Heart left ventricle (tissue), 16 donors: ENCODE data around the gene GALNT18. TPM values are rescaled to one million over a fixed set of nuclear protein-coding genes. Genes with fewer than 3 reads are reported as not detected.
A peak's percentile ranks its signal among the peaks of the same experiment; 100 is the strongest.

Experiments
- ATAC-seq, 4 donors: fragments of 200-7000 bp; cut with Tn5 transposase; one replicate each; pipeline ENCODE4 v1.9.1; 2020 to 2022; ENCODE audit warnings: moderate library complexity in 4 of 4, mild to moderate bottlenecking in 3 of 4, moderate number of reproducible peaks in 1 of 4
- DNase-seq, 5 donors: peaks; one replicate each; pipeline ENCODE4 v3.0.0-alpha.2; 2020
- H3K27ac ChIP-seq, 12 donors: fragments of 200-600 bp; sonication (generic) in 4 of 12; one replicate each; pipeline versions ENCODE4 v1.5.0 to v1.8.0; 2016 to 2022; ENCODE audit warnings: mild to moderate bottlenecking in 2 of 12
- H3K27me3 ChIP-seq, 9 donors: fragments of 200-600 bp; sonication (generic) in 2 of 9; one replicate each; pipeline versions ENCODE4 v1.5.1 to v1.8.0; 2016 to 2022; ENCODE audit warnings: mild to moderate bottlenecking in 3 of 9
- H3K36me3 ChIP-seq, 9 donors: fragments of 200-600 bp; sonication (generic) in 2 of 9; one replicate each; pipeline versions ENCODE4 v1.5.0 to v1.8.0; 2018 to 2022; ENCODE audit warnings: mild to moderate bottlenecking in 2 of 9
- H3K4me1 ChIP-seq, 12 donors: fragments of 200-600 bp; sonication (generic) in 4 of 12; one replicate each; pipeline versions ENCODE4 v1.5.0 to v1.8.0; 2016 to 2022; ENCODE audit warnings: mild to moderate bottlenecking in 3 of 12
- H3K4me3 ChIP-seq, 12 donors: fragments of 200-600 bp; sonication (generic) in 4 of 12; one replicate each; pipeline versions ENCODE4 v1.5.0 to v1.8.0; 2017 to 2022; ENCODE audit warnings: mild to moderate bottlenecking in 9 of 12, moderate library complexity in 4 of 12
- H3K9me3 ChIP-seq, 12 donors: fragments of 200-600 bp; sonication (generic) in 4 of 12; one replicate each; pipeline versions ENCODE4 v1.5.0 to v1.8.0; 2016 to 2022; ENCODE audit warnings: mild to moderate bottlenecking in 1 of 12
- POLR2A ChIP-seq, 2 donors: fragments of 450-650 bp; IDR thresholded peaks; one replicate each; pipeline ENCODE4 v1.6.1; 2017; ENCODE audit warnings: antibody characterized with exemption in 2 of 2, mild to moderate bottlenecking in 2 of 2, moderate library complexity in 2 of 2
- WGBS, 4 donors: extraction: QIAGEN DNeasy Blood & Tissue Kit in 2 of 4; methylation state at CpG; one replicate each; pipeline versions ENCODE4 v1.1.5 to v1.1.7; 2013 to 2018; 5-methylcytosine and 5-hydroxymethylcytosine counted together
- intact Hi-C, 10 donors: fragments of 100-400 bp; cut with DNase I; formaldehyde crosslinking; loops; one replicate each; pipeline versions ENCODE4 v1.11.1 to v1.14.2; 2022
- polyA plus RNA-seq, 2 donors: library from polyadenylated mRNA; stranded (reverse); fragments of 200-250 nt; gene quantifications; one replicate each; pipeline ENCODE4 v1.2.3, GENCODE V29; 2013
- total RNA-seq, 9 donors: library from RNA; depleted of rRNA in 2 of 9; stranded (reverse); fragments of >200 nt in 2 of 9; fragmentation: NEBNext Ultra II Directional in 3 of 9; extraction: Animal tissue kit (Norgen Biotek cat#: 25700) in 3 of 9; gene quantifications; one replicate each; pipeline versions ENCODE4 v1.1.0 to v1.2.4, GENCODE V29; 2016 to 2023
- TF ChIP-seq, protein P1 (sequence below), 12 donors: fragments of 200-600 bp; sonication (generic) in 4 of 12; IDR thresholded peaks; one replicate each; pipeline versions ENCODE4 v1.5.0 to v1.8.0; 2018 to 2022; ENCODE audit warnings: antibody characterized with exemption in 12 of 12, mild to moderate bottlenecking in 5 of 12
- donor health status: ischemic (EF 13 %, LVEDD 7.1; RV severe dilation, severe dysfunction).
- donor health status: healthy with polysubstance abuse.
- donor health status: DM: no; HTN: yes; CAD: no.
- donor health status: DM: no; HTN: no; CAD: no.
- donor health status: ischemic (EF 25% LVEDD 6.9; RV normal size, moderate dysfunction).
- donor health status: ischemic (EF 25% LVEDD 5.7; RV mildly dilated, moderate dysfunction).
- donor health status: healthy.
- donor health status: DM: yes; HTN: yes; CAD: no.
- donor health status: ischemic (EF 35%, LVEDD 5.7; RV mildly dilated, moderate dysfunction).
- donor health status: nonischemic (EF 11% LVEDD 7.7; RV severe dilation, severe dysfunction).
- donor health status: DM: yes; HTN: yes; CAD: no.
- donor health status: PGD.
- donor health status: ischemic (EF 29% LVEDD 5.4; RV normal size, mild dysfunction).
- donor health status: nonischemic (EF 23%, LVEDD 6.1; RV moderate dilation, normal function).

The GALNT18 gene
- total and polyA plus RNA-seq, 11 donors = 9.0 to 31.8 (median 17.3) TPM

GRCh38 chr11:11281626-11282025 lies 340.2 kb downstream of the GALNT18 start:
- Histone ChIP-seq H3K27me3 (no peaks in the 10 kb centered on the region), H3K9me3 (no peaks in the 10 kb centered on the region), H3K4me3 (no peak overlapping the region), H3K4me1 (peaks cover 0 to 18% (median 9%) of the 10 kb centered on the region in 12 donors), H3K36me3 (no peaks in the 10 kb centered on the region), H3K27ac (no peak overlapping the region)
- TF ChIP-seq, protein P1, sequence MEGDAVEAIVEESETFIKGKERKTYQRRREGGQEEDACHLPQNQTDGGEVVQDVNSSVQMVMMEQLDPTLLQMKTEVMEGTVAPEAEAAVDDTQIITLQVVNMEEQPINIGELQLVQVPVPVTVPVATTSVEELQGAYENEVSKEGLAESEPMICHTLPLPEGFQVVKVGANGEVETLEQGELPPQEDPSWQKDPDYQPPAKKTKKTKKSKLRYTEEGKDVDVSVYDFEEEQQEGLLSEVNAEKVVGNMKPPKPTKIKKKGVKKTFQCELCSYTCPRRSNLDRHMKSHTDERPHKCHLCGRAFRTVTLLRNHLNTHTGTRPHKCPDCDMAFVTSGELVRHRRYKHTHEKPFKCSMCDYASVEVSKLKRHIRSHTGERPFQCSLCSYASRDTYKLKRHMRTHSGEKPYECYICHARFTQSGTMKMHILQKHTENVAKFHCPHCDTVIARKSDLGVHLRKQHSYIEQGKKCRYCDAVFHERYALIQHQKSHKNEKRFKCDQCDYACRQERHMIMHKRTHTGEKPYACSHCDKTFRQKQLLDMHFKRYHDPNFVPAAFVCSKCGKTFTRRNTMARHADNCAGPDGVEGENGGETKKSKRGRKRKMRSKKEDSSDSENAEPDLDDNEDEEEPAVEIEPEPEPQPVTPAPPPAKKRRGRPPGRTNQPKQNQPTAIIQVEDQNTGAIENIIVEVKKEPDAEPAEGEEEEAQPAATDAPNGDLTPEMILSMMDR (IDR thresholded peaks at IDR 0.05) = no peak
- no peak for TF ChIP-seq POLR2A (IDR thresholded peaks at IDR 0.05)
- no peak for DNase-seq
- ATAC-seq = peak in 1 of 4 donors; percentile 36
- WGBS, 4 donors = 45 to 69% (median 63%) methylated on average over 5 of the region's 5 CpGs
- intact Hi-C loops = no loop called here

DNA sequence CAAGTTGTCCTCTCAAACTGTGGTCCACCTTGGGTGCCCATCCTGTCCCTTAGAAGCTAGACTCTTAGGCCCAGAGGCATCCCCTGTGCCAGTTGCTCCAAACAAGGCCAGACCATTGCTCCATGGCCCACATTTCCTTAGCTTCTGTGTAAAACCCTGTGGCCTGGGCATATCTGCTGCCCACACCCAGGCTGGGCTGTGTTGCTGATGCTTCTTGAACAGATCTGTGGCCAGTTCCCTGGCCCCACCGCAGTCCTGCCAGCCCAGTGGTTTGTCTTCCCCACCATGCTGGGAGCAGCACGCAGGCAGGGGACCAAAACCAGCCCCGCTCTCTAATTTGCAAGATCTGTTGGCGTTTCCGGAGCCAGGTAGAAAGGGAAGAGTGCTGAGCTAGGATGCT lies 341.0 kb downstream of the GALNT18 start:
- DNase-seq (no peak), ATAC-seq (no peak)
- 77 to 98% (median 95%) methylated on average over 4 to 5 of the region's 5 CpGs for WGBS, 4 donors
- Histone ChIP-seq H3K4me1 (peaks cover 0 to 18% (median 9%) of the 10 kb centered on the region in 12 donors), H3K36me3 (no peaks in the 10 kb centered on the region), H3K27ac (peak overlapping the region in 2 of 12 donors; percentile 22 to 23), H3K4me3 (no peak overlapping the region), H3K27me3 (no peaks in the 10 kb centered on the region), H3K9me3 (peaks cover 0 to 1% (median 0%) of the 10 kb centered on the region in 12 donors)
- no peak for TF ChIP-seq POLR2A (IDR thresholded peaks at IDR 0.05)
- TF ChIP-seq, protein P1 (IDR thresholded peaks at IDR 0.05) = no peak
- intact Hi-C loops = no loop called here

DNA sequence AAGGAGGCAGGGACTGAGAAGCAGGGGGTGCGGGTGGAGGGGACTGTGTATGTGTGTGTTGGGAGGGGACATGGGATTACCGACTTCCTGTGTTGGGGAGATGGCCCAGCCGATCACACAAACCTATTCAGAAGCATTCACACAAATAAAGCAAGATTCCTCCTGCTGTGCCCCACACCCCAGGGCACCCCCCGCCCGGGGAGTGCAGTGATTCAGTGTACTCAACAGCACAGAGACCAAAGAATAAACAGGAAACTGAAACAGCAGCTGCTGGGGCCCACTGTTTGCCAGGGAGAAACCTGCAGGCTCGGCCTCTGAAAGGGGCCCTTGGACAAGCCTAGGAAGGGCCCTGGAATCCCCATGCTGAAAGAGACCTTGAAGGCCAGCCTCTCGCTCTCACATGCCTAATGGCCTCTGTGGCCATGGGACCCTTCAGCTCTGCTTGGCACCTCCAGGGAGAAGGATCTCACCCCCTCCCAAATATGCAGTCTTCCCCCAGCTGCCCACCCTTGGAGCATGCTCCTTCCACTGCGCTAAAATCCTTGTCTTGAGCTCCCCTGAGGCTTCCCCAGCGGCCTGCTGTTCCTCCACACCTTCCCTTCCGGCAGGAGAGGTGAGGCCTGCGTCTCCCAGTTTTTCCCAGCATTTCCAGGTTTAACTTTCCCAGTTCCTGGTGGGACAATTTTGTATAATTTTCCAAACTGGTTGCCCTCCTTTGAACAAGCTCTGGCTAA lies 341.7 kb downstream of the GALNT18 start:
- Histone ChIP-seq H3K36me3 (no peaks in the 10 kb centered on the region), H3K4me3 (no peak overlapping the region), H3K27ac (peak overlapping the region in 4 of 12 donors; percentile 13 to 32 (median 24)), H3K4me1 (peaks cover 0 to 18% (median 9%) of the 10 kb centered on the region in 12 donors), H3K27me3 (no peaks in the 10 kb centered on the region), H3K9me3 (peaks cover 0 to 6% (median 0%) of the 10 kb centered on the region in 12 donors)
- TF ChIP-seq, protein P1 (IDR thresholded peaks at IDR 0.05) = no peak
- TF ChIP-seq POLR2A (IDR thresholded peaks at IDR 0.05) = no peak
- intact Hi-C loops = no loop called here
- ATAC-seq (peak in 2 of 4 donors; percentile 15 to 72), DNase-seq (no peak)
- 52 to 76% (median 67%) methylated on average over 10 to 11 of the region's 11 CpGs for WGBS, 4 donors

DNA sequence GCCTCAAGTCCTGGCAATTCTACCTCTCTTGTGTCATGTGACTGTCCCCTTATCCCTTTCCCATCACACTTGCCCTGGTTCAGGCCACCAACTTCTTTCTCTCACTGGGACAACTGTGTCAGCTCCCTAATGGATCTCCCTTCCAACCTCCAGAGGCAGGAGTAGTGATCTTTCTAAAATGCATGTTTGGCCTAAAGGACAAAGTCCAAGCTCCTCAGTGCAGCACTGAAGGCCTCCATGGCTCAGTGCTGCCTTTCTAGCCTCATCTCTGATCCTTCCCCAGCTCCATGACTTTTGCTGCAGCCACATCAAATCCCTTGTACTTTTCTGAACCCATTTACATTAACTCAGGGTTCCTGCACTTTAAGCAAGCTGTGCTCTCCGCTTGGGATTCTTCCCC lies 349.6 kb downstream of the GALNT18 start:
- ATAC-seq (no peak), DNase-seq (no peak)
- no peak for TF ChIP-seq POLR2A (IDR thresholded peaks at IDR 0.05)
- TF ChIP-seq, protein P1 (IDR thresholded peaks at IDR 0.05) = no peak
- Histone ChIP-seq H3K4me3 (no peak overlapping the region), H3K27ac (no peak overlapping the region), H3K9me3 (peaks cover 0 to 6% (median 0%) of the 10 kb centered on the region in 12 donors), H3K4me1 (no peaks in the 10 kb centered on the region), H3K27me3 (no peaks in the 10 kb centered on the region), H3K36me3 (peaks cover 0 to 12% (median 0%) of the 10 kb centered on the region in 9 donors)
- intact Hi-C loops = no loop called here
- 82 to 95% (median 86%) methylated on average over 1 of the region's 1 CpG for WGBS, 4 donors
